NCI-H226 (cell line): ENCODE results near the gene WFIKKN1.

Experiments
- DNase-seq: peaks from one replicate; pipeline ENCODE4 v3.0.0-alpha.2; 2015

Gene WFIKKN1

GRCh38 chr16:675884-676564 lies 45.2 kb downstream of the WFIKKN1 start:
- no peak for DNase-seq

GRCh38 chr16:676565-676902 lies 45.7 kb downstream of the WFIKKN1 start:
- no peak for DNase-seq

- no peak for DNase-seq
These were observed 46.1 kb downstream of the WFIKKN1 start for GRCh38 chr16:676913-677312.

- no peak for DNase-seq
These were observed 46.8 kb downstream of the WFIKKN1 start for GRCh38 chr16:677316-678190.

GRCh38 chr16:678209-678857 lies 47.5 kb downstream of the WFIKKN1 start:
- no peak for DNase-seq

GRCh38 chr16:678858-679813 lies 48.4 kb downstream of the WFIKKN1 start:
- peak; percentile 69 for DNase-seq

GRCh38 chr16:679814-680624 lies 49.2 kb downstream of the WFIKKN1 start, which contains the start of gene STUB1:
Gene STUB1, plus strand, starts transcription at chr16:680410. Its CDS starts 116 bp downstream, at chr16:680526.
- DNase-seq: peak; percentile 80

- no peak for DNase-seq
These were observed 49.8 kb downstream of the WFIKKN1 start for GRCh38 chr16:680625-680945.

- DNase-seq: no peak
These were observed 50.4 kb downstream of the WFIKKN1 start for GRCh38 chr16:680967-681745.

GRCh38 chr16:681746-682427 lies 51.1 kb downstream of the WFIKKN1 start:
- DNase-seq: peak; percentile 40

GRCh38 chr16:682493-683395 lies 52.0 kb downstream of the WFIKKN1 start:
- no peak for DNase-seq

GRCh38 chr16:683396-684070 lies 52.7 kb downstream of the WFIKKN1 start:
- DNase-seq: no peak
